DMS 273 (cell line): ENCODE measurements around the gene JMJD8.

Experiments
- DNase-seq: peaks from one replicate; lab custom pipeline; 2025; ENCODE audit not compliant: unreplicated experiment; lab: John Stamatoyannopoulos, UW

The JMJD8 gene

GRCh38 chr16:710500-711075 lies 26.5 kb upstream of the JMJD8 start:
- DNase-seq, result peak; percentile 80

GRCh38 chr16:709566-710499 lies 25.7 kb upstream of the JMJD8 start:
- DNase-seq, result peak; percentile 98

DNA sequence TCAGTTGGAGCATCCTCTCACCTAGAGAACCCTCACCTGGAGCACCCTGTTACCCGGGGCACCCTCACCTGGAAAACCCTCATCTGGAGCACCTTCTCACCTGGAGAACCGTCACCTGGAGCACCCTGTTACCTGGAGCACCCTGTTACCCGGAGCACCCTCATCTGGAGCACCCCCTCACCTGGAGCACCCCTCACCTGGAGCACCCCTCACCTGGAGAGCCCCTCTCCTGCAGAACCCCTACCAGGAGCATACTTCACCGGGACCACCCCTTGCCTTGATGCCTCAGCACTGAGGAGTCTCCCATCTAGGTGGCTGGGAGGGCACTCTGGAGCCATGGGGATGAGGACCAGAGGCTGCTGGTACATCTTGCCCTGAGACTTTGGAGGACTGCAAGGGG lies 24.8 kb upstream of the JMJD8 start:
- DNase-seq, result peak; percentile 45

- DNase-seq, result no peak
Measured at GRCh38 chr16:708019-708418, 23.9 kb upstream of the JMJD8 start.

DNA sequence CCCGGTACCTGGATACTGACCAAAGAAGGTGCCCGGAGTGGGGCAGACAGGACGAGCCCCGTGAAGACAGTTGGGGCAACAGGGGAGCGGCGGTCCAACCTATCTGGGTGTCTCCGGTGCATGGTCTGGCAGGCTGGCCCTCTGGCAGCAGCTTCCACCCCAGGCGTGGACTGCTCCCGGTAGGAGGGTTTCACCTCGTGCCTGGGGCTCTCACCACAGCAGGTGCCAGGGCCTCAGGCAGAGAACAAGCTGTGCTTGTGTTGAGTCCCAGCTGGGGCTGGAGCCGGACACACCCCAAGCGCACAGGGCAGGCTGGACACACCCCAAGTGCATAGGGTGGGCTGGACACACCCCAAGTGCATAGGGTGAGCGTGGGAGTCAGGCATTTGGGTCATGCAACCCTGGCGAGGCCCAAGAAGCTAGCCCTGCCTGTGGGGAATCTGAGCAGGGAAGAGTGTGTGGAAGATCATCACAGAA lies 23.0 kb upstream of the JMJD8 start:
- DNase-seq, result peak; percentile 68

- peak; percentile 69 for DNase-seq
Measured at GRCh38 chr16:706189-707061, 22.3 kb upstream of the JMJD8 start.

DNA sequence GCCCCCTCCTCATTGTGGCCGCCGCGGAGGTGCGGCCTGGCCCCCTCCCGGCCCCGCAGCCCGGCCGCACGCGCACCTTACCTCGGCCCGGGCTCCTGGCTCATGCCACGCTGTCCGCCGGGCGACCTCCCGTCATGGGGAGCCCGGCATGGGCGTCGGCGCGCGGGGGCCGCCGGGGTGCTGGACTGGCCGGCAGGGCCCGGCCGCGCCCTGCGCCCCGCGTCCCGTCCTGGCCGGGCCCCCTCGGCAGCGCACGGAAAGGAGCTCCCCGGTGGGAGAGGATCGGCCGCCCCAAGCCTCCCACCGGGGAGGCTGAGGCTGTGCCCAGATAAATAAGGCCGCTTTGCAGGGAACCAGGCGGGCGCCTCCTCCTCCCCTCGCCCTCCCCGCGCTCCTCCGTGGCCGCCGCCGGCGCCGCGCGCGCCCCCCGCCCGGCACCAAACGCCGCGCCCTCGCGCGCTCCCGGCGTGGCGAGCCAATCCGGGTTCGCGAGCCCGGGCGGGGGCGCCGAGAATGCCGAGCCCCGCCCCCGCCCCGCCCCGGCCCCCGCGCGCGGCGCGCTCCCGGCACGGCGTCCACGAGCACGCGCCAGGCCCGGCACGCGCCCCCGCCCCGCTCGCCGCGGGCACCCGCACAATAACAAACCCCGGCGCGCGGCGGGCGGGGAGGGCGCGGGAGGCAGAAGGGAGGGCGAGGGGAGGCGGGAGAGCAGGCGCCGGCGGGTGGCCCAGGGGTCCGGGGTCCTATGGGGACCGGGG lies 21.5 kb upstream of the JMJD8 start, which contains the start of gene FBXL16:
FBXL16 (minus strand) TSS at position 371 of the 758 bp plus-strand sequence. CDS start 8,396 bp downstream, outside the sequence.
- peak; percentile 96 for DNase-seq

GRCh38 chr16:704552-705380 lies 20.6 kb upstream of the JMJD8 start:
- DNase-seq, result peak; percentile 69

GRCh38 chr16:704047-704446 lies 19.9 kb upstream of the JMJD8 start:
- no peak for DNase-seq

- no peak for DNase-seq
Measured at GRCh38 chr16:703406-703805, 19.3 kb upstream of the JMJD8 start.

GRCh38 chr16:702341-702740 lies 18.2 kb upstream of the JMJD8 start:
- DNase-seq, result no peak

DNA sequence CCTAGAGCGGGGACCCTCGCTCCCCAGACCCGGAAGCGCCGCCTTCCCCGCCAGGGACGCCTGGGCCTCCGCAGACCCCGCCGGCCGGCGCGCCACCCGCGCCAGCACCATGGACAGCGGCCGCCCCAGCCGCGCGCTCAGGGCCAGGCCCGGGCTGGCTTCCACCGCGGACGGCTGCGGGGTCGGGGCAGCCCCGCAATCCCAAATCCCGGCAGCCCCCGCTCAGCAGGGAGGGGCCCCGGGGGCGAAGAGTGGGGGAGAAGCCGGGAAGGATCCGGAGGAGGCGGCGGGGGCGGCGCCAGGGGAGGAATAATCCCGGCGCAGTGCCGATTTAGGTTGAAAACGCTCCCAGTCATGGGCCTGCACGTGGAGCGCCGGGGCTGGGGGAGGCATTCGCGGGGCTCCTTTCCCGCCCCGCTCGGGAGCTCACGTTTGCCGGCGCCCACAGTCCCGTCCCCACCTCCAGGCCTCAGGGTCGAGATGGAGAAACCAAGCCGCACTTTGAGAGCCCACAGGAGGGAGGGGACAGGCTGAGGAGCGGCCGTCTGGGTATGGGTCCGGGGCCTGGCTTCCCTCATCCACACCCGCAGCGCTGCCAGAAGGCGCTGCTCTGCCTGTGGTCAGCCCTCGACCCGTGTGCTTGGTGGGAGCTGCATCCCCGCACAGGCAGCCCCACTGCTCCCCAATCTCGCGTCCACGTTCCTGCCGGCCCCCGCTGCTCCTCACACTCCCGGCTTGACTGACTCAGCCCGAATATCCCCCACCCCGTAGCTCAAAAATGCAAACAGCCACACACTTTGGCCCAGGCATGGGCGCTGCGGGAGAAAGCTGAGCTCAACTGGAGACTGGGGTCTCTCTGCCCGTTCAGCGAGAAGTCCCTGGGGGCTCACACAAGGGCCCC lies 16.8 kb upstream of the JMJD8 start:
- no peak for DNase-seq

GRCh38 chr16:698911-699671 lies 15.0 kb upstream of the JMJD8 start:
- DNase-seq, result no peak

DNA sequence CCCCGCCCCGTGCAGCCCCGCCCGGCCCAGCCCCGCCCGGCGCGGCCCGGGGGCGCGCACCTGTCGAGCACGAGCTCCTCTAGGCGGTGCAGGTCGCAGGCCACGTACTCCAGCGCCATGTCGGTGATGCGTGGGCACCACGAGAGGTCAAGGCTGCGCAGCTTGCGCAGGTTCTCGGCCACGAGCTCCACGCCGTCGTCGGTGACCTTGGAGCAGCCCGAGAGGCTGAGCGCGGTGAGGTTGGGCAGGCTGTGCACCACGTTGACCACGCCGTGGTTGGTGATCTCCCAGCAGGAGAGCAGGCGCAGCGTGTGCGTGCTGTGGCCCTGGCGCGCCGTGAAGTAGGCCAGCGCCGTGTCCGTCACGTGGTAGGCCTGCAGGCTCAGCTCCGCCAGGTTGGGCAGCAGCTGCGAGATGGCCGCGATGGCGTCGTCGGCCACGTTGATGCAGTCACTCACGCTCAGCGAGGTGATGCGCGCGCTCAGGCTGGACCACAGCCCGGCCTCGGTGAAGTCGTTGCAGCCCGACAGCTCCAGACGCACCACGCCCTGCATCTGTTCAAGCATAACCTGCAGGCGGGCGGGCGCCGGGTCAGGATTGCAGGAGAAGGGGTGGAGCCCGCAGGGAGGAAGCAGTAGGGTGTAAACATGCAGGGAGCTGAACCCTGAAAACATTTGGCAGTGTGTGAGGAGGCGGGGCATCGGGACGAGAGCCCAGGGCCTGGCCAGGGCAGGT lies 11.4 kb upstream of the JMJD8 start:
- DNase-seq, result no peak

DNA sequence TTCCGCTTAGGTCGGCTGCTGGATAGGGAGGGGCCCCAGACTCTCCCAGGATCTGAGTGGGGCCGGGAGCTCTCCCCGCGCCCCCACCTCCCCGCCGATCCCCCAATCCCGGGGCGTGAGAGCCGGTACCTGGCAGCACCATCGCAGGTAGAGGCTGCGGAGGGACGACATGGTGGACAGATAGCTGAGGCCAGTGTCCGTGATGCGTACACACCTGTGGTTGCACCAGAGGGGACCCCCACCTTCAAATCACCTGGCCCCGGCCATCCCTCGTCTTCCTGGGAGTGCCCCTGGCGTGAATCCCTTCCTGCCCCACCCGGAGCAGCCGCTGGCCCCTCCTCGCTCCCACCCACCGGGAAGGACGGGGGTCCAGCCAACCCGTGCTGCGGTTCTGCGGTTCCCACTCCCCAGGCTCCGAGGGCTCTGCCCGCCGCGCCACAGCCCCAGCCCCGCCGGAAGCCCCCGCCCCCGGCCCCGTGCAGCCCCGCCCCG lies 10.8 kb upstream of the JMJD8 start:
- no peak for DNase-seq

- no peak for DNase-seq
Measured at GRCh38 chr16:694187-694862, 10.2 kb upstream of the JMJD8 start.
